ENCODE results near the gene ASB10.

The ASB10 gene

GRCh38 chr7:151202836-151203235, 15.8 kb upstream of the ASB10 start:
- H3K4me3 ChIP-seq (ENCODE audit: insufficient read length, low read depth) = no peak overlapping the region
- H3K36me3 ChIP-seq (ENCODE audit: insufficient read depth, insufficient read length, low read length) = no peaks in the 10 kb centered on the region
- DNase-seq (ENCODE audit: low read depth, low spot score) = no peak
- H3K4me1 ChIP-seq (ENCODE audit: insufficient read depth, insufficient read length) = peaks cover 6% of the 10 kb centered on the region
- TF ChIP-seq YY1 (IDR thresholded peaks at IDR 0.05; ENCODE audit: insufficient read depth, insufficient read length) (no peak), SUZ12 (IDR thresholded peaks at IDR 0.05; ENCODE audit: extremely low read depth, insufficient read depth, insufficient read length) (no peak), ZNF274 (IDR thresholded peaks at IDR 0.05; ENCODE audit: low read depth, low read length) (no peak)
- no peaks in the 10 kb centered on the region for H3K9me3 ChIP-seq (ENCODE audit: insufficient read depth, low read length)
- no peak overlapping the region for H3K9ac ChIP-seq (ENCODE audit: insufficient read length, low read depth)
- no peaks in the 10 kb centered on the region for H3K27me3 ChIP-seq (ENCODE audit: insufficient read depth, insufficient read length)

GRCh38 chr7:151201751-151202150, 14.7 kb upstream of the ASB10 start:
- H3K4me3 ChIP-seq (ENCODE audit: insufficient read length, low read depth) = no peak overlapping the region
- no peak for TF ChIP-seq SUZ12 (IDR thresholded peaks at IDR 0.05; ENCODE audit: extremely low read depth, insufficient read depth, insufficient read length)
- TF ChIP-seq YY1 (IDR thresholded peaks at IDR 0.05; ENCODE audit: insufficient read depth, insufficient read length) = no peak
- TF ChIP-seq ZNF274 (IDR thresholded peaks at IDR 0.05; ENCODE audit: low read depth, low read length) = no peak
- H3K27me3 ChIP-seq (ENCODE audit: insufficient read depth, insufficient read length) = no peaks in the 10 kb centered on the region
- no peak overlapping the region for H3K9ac ChIP-seq (ENCODE audit: insufficient read length, low read depth)
- peaks cover 6% of the 10 kb centered on the region for H3K4me1 ChIP-seq (ENCODE audit: insufficient read depth, insufficient read length)
- H3K36me3 ChIP-seq (ENCODE audit: insufficient read depth, insufficient read length, low read length) = no peaks in the 10 kb centered on the region
- no peak for DNase-seq (ENCODE audit: low read depth, low spot score)
- no peaks in the 10 kb centered on the region for H3K9me3 ChIP-seq (ENCODE audit: insufficient read depth, low read length)

- Histone ChIP-seq H3K4me1 (ENCODE audit: insufficient read depth, insufficient read length) (peaks cover 6% of the 10 kb centered on the region), H3K9ac (ENCODE audit: insufficient read length, low read depth) (no peak overlapping the region), H3K27me3 (ENCODE audit: insufficient read depth, insufficient read length) (no peaks in the 10 kb centered on the region), H3K4me3 (ENCODE audit: insufficient read length, low read depth) (no peak overlapping the region), H3K36me3 (ENCODE audit: insufficient read depth, insufficient read length, low read length) (no peaks in the 10 kb centered on the region), H3K9me3 (ENCODE audit: insufficient read depth, low read length) (no peaks in the 10 kb centered on the region)
- no peak for DNase-seq (ENCODE audit: low read depth, low spot score)
- TF ChIP-seq ZNF274 (IDR thresholded peaks at IDR 0.05; ENCODE audit: low read depth, low read length) (no peak), SUZ12 (IDR thresholded peaks at IDR 0.05; ENCODE audit: extremely low read depth, insufficient read depth, insufficient read length) (no peak)
Observed at GRCh38 chr7:151201344-151201743, 14.3 kb upstream of the ASB10 start.

- Histone ChIP-seq H3K36me3 (ENCODE audit: insufficient read depth, insufficient read length, low read length) (no peaks in the 10 kb centered on the region), H3K4me3 (ENCODE audit: insufficient read length, low read depth) (no peak overlapping the region), H3K9ac (ENCODE audit: insufficient read length, low read depth) (peak overlapping the region; percentile 64), H3K9me3 (ENCODE audit: insufficient read depth, low read length) (no peaks in the 10 kb centered on the region), H3K4me1 (ENCODE audit: insufficient read depth, insufficient read length) (peaks cover 6% of the 10 kb centered on the region), H3K27me3 (ENCODE audit: insufficient read depth, insufficient read length) (no peaks in the 10 kb centered on the region)
- DNase-seq (ENCODE audit: low read depth, low spot score) = peak; percentile 40
- TF ChIP-seq ZNF274 (IDR thresholded peaks at IDR 0.05; ENCODE audit: low read depth, low read length) = no peak
- no peak for TF ChIP-seq YY1 (IDR thresholded peaks at IDR 0.05; ENCODE audit: insufficient read depth, insufficient read length)
- no peak for TF ChIP-seq SUZ12 (IDR thresholded peaks at IDR 0.05; ENCODE audit: extremely low read depth, insufficient read depth, insufficient read length)
Observed at GRCh38 chr7:151198945-151199848, 12.1 kb upstream of the ASB10 start.

- Histone ChIP-seq H3K4me3 (ENCODE audit: insufficient read length, low read depth) (no peak overlapping the region), H3K4me1 (ENCODE audit: insufficient read depth, insufficient read length) (peaks cover 9% of the 10 kb centered on the region), H3K27me3 (ENCODE audit: insufficient read depth, insufficient read length) (no peaks in the 10 kb centered on the region), H3K9ac (ENCODE audit: insufficient read length, low read depth) (no peak overlapping the region), H3K36me3 (ENCODE audit: insufficient read depth, insufficient read length, low read length) (no peaks in the 10 kb centered on the region), H3K9me3 (ENCODE audit: insufficient read depth, low read length) (no peaks in the 10 kb centered on the region)
- TF ChIP-seq YY1 (IDR thresholded peaks at IDR 0.05; ENCODE audit: insufficient read depth, insufficient read length) (no peak), SUZ12 (IDR thresholded peaks at IDR 0.05; ENCODE audit: extremely low read depth, insufficient read depth, insufficient read length) (no peak), ZNF274 (IDR thresholded peaks at IDR 0.05; ENCODE audit: low read depth, low read length) (no peak)
- no peak for DNase-seq (ENCODE audit: low read depth, low spot score)
Observed at GRCh38 chr7:151197932-151198331, 10.9 kb upstream of the ASB10 start.

- H3K4me1 ChIP-seq (ENCODE audit: insufficient read depth, insufficient read length) = peaks cover 9% of the 10 kb centered on the region
- H3K9me3 ChIP-seq (ENCODE audit: insufficient read depth, low read length) = no peaks in the 10 kb centered on the region
- TF ChIP-seq ZNF274 (IDR thresholded peaks at IDR 0.05; ENCODE audit: low read depth, low read length) = no peak
- TF ChIP-seq YY1 (IDR thresholded peaks at IDR 0.05; ENCODE audit: insufficient read depth, insufficient read length) = no peak
- no peak for TF ChIP-seq SUZ12 (IDR thresholded peaks at IDR 0.05; ENCODE audit: extremely low read depth, insufficient read depth, insufficient read length)
- no peaks in the 10 kb centered on the region for H3K27me3 ChIP-seq (ENCODE audit: insufficient read depth, insufficient read length)
- H3K36me3 ChIP-seq (ENCODE audit: insufficient read depth, insufficient read length, low read length) = no peaks in the 10 kb centered on the region
- H3K4me3 ChIP-seq (ENCODE audit: insufficient read length, low read depth) = no peak overlapping the region
- DNase-seq (ENCODE audit: low read depth, low spot score) = no peak
- H3K9ac ChIP-seq (ENCODE audit: insufficient read length, low read depth) = no peak overlapping the region
Observed at GRCh38 chr7:151195616-151196450, 8.8 kb upstream of the ASB10 start.

- H3K9ac ChIP-seq (ENCODE audit: insufficient read length, low read depth) = no peak overlapping the region
- no peaks in the 10 kb centered on the region for H3K27me3 ChIP-seq (ENCODE audit: insufficient read depth, insufficient read length)
- H3K4me3 ChIP-seq (ENCODE audit: insufficient read length, low read depth) = no peak overlapping the region
- no peaks in the 10 kb centered on the region for H3K9me3 ChIP-seq (ENCODE audit: insufficient read depth, low read length)
- H3K4me1 ChIP-seq (ENCODE audit: insufficient read depth, insufficient read length) = peaks cover 3% of the 10 kb centered on the region
- DNase-seq (ENCODE audit: low read depth, low spot score) = no peak
- no peaks in the 10 kb centered on the region for H3K36me3 ChIP-seq (ENCODE audit: insufficient read depth, insufficient read length, low read length)
- no peak for TF ChIP-seq ZNF274 (IDR thresholded peaks at IDR 0.05; ENCODE audit: low read depth, low read length)
- TF ChIP-seq SUZ12 (IDR thresholded peaks at IDR 0.05; ENCODE audit: extremely low read depth, insufficient read depth, insufficient read length) = no peak
- no peak for TF ChIP-seq YY1 (IDR thresholded peaks at IDR 0.05; ENCODE audit: insufficient read depth, insufficient read length)
Observed at GRCh38 chr7:151194188-151194587, 7.1 kb upstream of the ASB10 start.

All from NT2/D1 (cell line).